ENCODE results near the gene WDR27. TPM values are rescaled to one million over a fixed set of nuclear protein-coding genes. Genes with fewer than 3 reads are reported as not detected.

Gene WDR27
- total and polyA plus RNA-seq, 10 of the 15 experiments (the other 5 are each of a cell fraction or from before 2014, with no cell fraction given), result 1.9 to 33.2 (median 19.0) TPM

DNA sequence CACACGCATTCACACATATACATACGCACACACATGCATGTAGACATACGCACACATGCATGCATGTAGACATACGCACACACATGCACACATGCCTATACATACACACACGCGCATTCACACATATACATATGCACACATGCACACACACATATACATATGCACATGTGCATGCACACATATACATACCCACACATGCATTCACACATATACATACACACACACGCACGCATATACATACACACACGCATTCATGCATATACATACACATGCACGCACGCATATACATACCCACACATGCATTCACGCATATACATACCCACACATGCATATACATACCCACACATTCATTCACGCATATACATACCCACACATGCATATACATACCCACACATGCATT, 80.5 kb downstream of the WDR27 start:
- WGBS (ENCODE audit: insufficient coverage, insufficient replicate concordance, low lambda C conversion rate, missing lambda C conversion rate), result 82% methylated on average over 13 of the region's 13 CpGs
- Histone ChIP-seq H3K4me2 (ENCODE audit: control insufficient read depth, insufficient read depth) (no peak overlapping the region), H3K27me3 (replicated peaks in 1 of 2; ENCODE audit: control insufficient read depth in 2 of 2, insufficient read depth in 2 of 2, low read length in 1 of 2) (no peaks in the 10 kb centered on the region), H3K9me3 (replicated peaks; ENCODE audit: control insufficient read depth, insufficient read depth, low read length) (no peaks in the 10 kb centered on the region), H3K27ac (ENCODE audit: control insufficient read depth, insufficient read depth) (no peak overlapping the region), H3K4me3 (no peak overlapping the region), H3K4me1 (ENCODE audit: control insufficient read depth, insufficient read depth, low read length) (no peaks in the 10 kb centered on the region), H2AFZ (ENCODE audit: control insufficient read depth, low read depth, low read length) (no peak overlapping the region), H4K20me1 (ENCODE audit: control insufficient read depth, insufficient read depth) (no peaks in the 10 kb centered on the region), H3K9ac (ENCODE audit: control insufficient read depth, insufficient read depth, low read length) (no peak overlapping the region), H3K36me3 (ENCODE audit: control insufficient read depth in 2 of 2, insufficient read depth in 2 of 2, low read length in 1 of 2) (no peaks in the 10 kb centered on the region), H3K79me2 (ENCODE audit: control insufficient read depth, insufficient read depth, low read length) (no peaks in the 10 kb centered on the region)
- RAD21 ChIA-PET (ENCODE audit: unreplicated experiment), result no interaction called here
- TF ChIP-seq ZNF687 (IDR thresholded peaks at IDR 0.05) (no peak), PAX5 (IDR thresholded peaks at IDR 0.05; ENCODE audit: borderline replicate concordance, low read depth, low read length) (no peak)
- in situ Hi-C loops (cut with MboI), result no loop called here
- intact Hi-C loops (cut with micrococcal nuclease; ENCODE audit: unreplicated experiment), result no loop called here
- SMC1A ChIA-PET (ENCODE audit: uncharacterized antibody, unreplicated experiment), result no interaction called here
- no TSS peak for BruUV-seq (replicated peaks)
- DNase-seq (ENCODE audit: low read depth, low spot score) (no peak), ATAC-seq (no peak), FAIRE-seq (no peak)
- POLR2A ChIA-PET, result no interaction called here
- CTCF ChIA-PET, result no interaction called here
